ENCODE measurements around the gene AHRR. TPM values are rescaled to one million over a fixed set of nuclear protein-coding genes. Genes with fewer than 3 reads are reported as not detected.

AHRR gene
- polyA plus RNA-seq, 2 of the 4 experiments (the other 2 are of a cell fraction) = 1.2 to 1.7 TPM

- DNase-seq (ENCODE audit: low read depth in 1 of 2, low spot score in 1 of 2) (no peak), FAIRE-seq (no peak), ATAC-seq (no peak)
- Histone ChIP-seq H3K9me3 (no peaks in the 10 kb centered on the region), H3K4me2 (no peak overlapping the region), H3K27ac (no peak overlapping the region), H3K4me1 (no peaks in the 10 kb centered on the region), H3K4me3 (no peak overlapping the region)
- ChIA-PET POLR2A (no interaction called here), CTCF (interaction anchor here (0.7 to 5.1 kb wide), 6 partner anchors 9 to 96 kb away, joined by 3 to 29 read pairs (median 4); partner anchors contain the start of gene AHRR)
- TF ChIP-seq RARB (CRISPR knock-in tag; IDR thresholded peaks at IDR 0.05) = no peak
- TF ChIP-seq CHD2 (IDR thresholded peaks at IDR 0.05; ENCODE audit: low read length, partially characterized antibody) = no peak
- no peak for TF ChIP-seq SMC3 (IDR thresholded peaks at IDR 0.05)
- TF ChIP-seq MAZ (IDR thresholded peaks at IDR 0.05; ENCODE audit: borderline replicate concordance, low read depth, low read length) = no peak
- no peak for TF ChIP-seq NFE2L2 (conservative IDR thresholded peaks at IDR 0.05; ENCODE audit: low read length)
- TF ChIP-seq PHF8 (IDR thresholded peaks at IDR 0.05; ENCODE audit: borderline replicate concordance, low read depth) = no peak
- TF ChIP-seq HEYL (CRISPR knock-in tag; IDR thresholded peaks at IDR 0.05) = no peak
- TF ChIP-seq EP300 (IDR thresholded peaks at IDR 0.05) = no peak
- no peak for TF ChIP-seq HOXA7 (CRISPR knock-in tag; IDR thresholded peaks at IDR 0.05)
- no peak for TF ChIP-seq ZFP36 (IDR thresholded peaks at IDR 0.05; ENCODE audit: borderline replicate concordance, partially characterized antibody)
- 80% methylated on average over 5 of the region's 5 CpGs for WGBS (ENCODE audit: missing lambda C conversion rate)
Measured at GRCh38 chr5:334903-335739, 13.6 kb downstream of the AHRR start.

- DNase-seq (ENCODE audit: low read depth in 1 of 2, low spot score in 1 of 2) = no peak
- no peak for TF ChIP-seq RARB (CRISPR knock-in tag; IDR thresholded peaks at IDR 0.05)
- no peak for TF ChIP-seq CEBPB (IDR thresholded peaks at IDR 0.05)
- TF ChIP-seq HDAC2 (IDR thresholded peaks at IDR 0.05) = no peak
- TF ChIP-seq NFE2L2 (conservative IDR thresholded peaks at IDR 0.05; ENCODE audit: low read length) = no peak
- TF ChIP-seq MYC (IDR thresholded peaks at IDR 0.05; ENCODE audit: borderline replicate concordance, low read length) = no peak
- no peak for TF ChIP-seq RNF2 (IDR thresholded peaks at IDR 0.05; ENCODE audit: borderline replicate concordance, low read depth)
- no peak for TF ChIP-seq CHD4 (IDR thresholded peaks at IDR 0.05; ENCODE audit: borderline replicate concordance)
- no peak for TF ChIP-seq ATOH8 (CRISPR knock-in tag; IDR thresholded peaks at IDR 0.05; ENCODE audit: low read depth)
- TF ChIP-seq ZNF302 (CRISPR knock-in tag; IDR thresholded peaks at IDR 0.05) = no peak
- TF ChIP-seq HOXB13 (CRISPR knock-in tag; IDR thresholded peaks at IDR 0.05; ENCODE audit: low read depth) = no peak
- TF ChIP-seq JUN (IDR thresholded peaks at IDR 0.05) = no peak
- TF ChIP-seq HES2 (IDR thresholded peaks at IDR 0.05) = no peak
- TF ChIP-seq PBX3 (IDR thresholded peaks at IDR 0.05) = no peak
- TF ChIP-seq RCOR1 (IDR thresholded peaks at IDR 0.05; ENCODE audit: low read depth, low read length) = no peak
- no peaks in the 10 kb centered on the region for H3K4me1 ChIP-seq
- no peak for ATAC-seq
- POLR2A ChIA-PET = no interaction called here
- WGBS (ENCODE audit: missing lambda C conversion rate) = 92% methylated on average over 3 of the region's 3 CpGs
- FAIRE-seq = no peak
- no peaks in the 10 kb centered on the region for H3K9me3 ChIP-seq
- no peak overlapping the region for H3K4me3 ChIP-seq
- no peak overlapping the region for H3K4me2 ChIP-seq
- CTCF ChIA-PET = interaction anchor here (0.7 to 5.1 kb wide), 6 partner anchors 8 to 96 kb away, joined by 3 to 29 read pairs (median 4); partner anchors contain the start of gene AHRR
- no peak overlapping the region for H3K27ac ChIP-seq
Measured at GRCh38 chr5:335740-336038, 14.2 kb downstream of the AHRR start.
